Keratinocyte (primary cell): Measurements from ENCODE around the gene RBL1. TPM values are rescaled to one million over a fixed set of nuclear protein-coding genes. Genes with fewer than 3 reads are reported as not detected.

ENCODE experiments used
- DNase-seq: peaks from one replicate; pipeline ENCODE4 v3.0.0-alpha.2; 2011; ENCODE audit warnings: low read depth, missing footprints, low spot score
- FAIRE-seq: peaks from 2 replicates; lab custom pipeline; 2011; peaks lifted over from hg19 to GRCh38; lab: Jason Lieb, UNC
- H2AFZ ChIP-seq: 2 replicates; pipeline ENCODE4 v1.6.0; 2012; ENCODE audit warnings: low read length, control low read depth, inconsistent platforms; ENCODE audit not compliant: control insufficient read depth
- H3K27ac ChIP-seq: 2 replicates; pipeline ENCODE4 v1.5.1; 2011; ENCODE audit warnings: low read length; ENCODE audit not compliant: control insufficient read depth, insufficient read depth
- H3K27me3 ChIP-seq: 3 replicates; pipeline ENCODE4 v1.6.0; 2011; ENCODE audit warnings: low read length; ENCODE audit not compliant: control insufficient read depth, insufficient read depth; ENCODE audit errors: extremely low read depth
- H3K36me3 ChIP-seq, 2 experiments: 2 replicates in 1 of 2; 3 replicates in 1 of 2; pipeline ENCODE4 v1.5.1; 2011; ENCODE audit warnings: low read length in 2 of 2, mild to moderate bottlenecking in 1 of 2; ENCODE audit not compliant: control insufficient read depth in 2 of 2, insufficient read depth in 2 of 2; ENCODE audit errors: extremely low read depth in 1 of 2
- H3K4me1 ChIP-seq: 3 replicates; pipeline ENCODE4 v1.5.1; 2011; ENCODE audit warnings: low read length; ENCODE audit not compliant: control insufficient read depth, insufficient read depth; ENCODE audit errors: extremely low read depth
- H3K4me2 ChIP-seq: 3 replicates; pipeline ENCODE4 v1.6.0; 2011; ENCODE audit warnings: low read depth, low read length; ENCODE audit not compliant: control insufficient read depth, insufficient read depth; ENCODE audit errors: extremely low read depth
- H3K4me3 ChIP-seq, 3 experiments: fragments of 200-600 bp in 1 of 3; sonication (generic) in 1 of 3; 2 replicates in 2 of 3; 3 replicates in 1 of 3; pipeline ENCODE4 v1.5.1; 2011 to 2016; ENCODE audit warnings: low read length in 3 of 3, mild to moderate bottlenecking in 3 of 3, control low read depth in 2 of 3, inconsistent platforms in 1 of 3, low read depth in 1 of 3, mixed read lengths in 1 of 3, mixed run types in 1 of 3, moderate library complexity in 1 of 3; ENCODE audit not compliant: control insufficient read depth in 2 of 3, insufficient read depth in 2 of 3; ENCODE audit errors: extremely low read depth in 1 of 3
- H3K79me2 ChIP-seq: 2 replicates; pipeline ENCODE4 v1.6.0; 2012; ENCODE audit warnings: low read length; ENCODE audit not compliant: control insufficient read depth, insufficient read depth
- H3K9ac ChIP-seq: 3 replicates; pipeline ENCODE4 v1.6.0; 2011; ENCODE audit warnings: low read length; ENCODE audit not compliant: control insufficient read depth, insufficient read depth; ENCODE audit errors: extremely low read depth
- H3K9me1 ChIP-seq: 3 replicates; pipeline ENCODE4 v1.6.0; 2011; ENCODE audit warnings: low read length; ENCODE audit not compliant: control insufficient read depth, insufficient read depth; ENCODE audit errors: extremely low read depth
- H3K9me3 ChIP-seq: 2 replicates; pipeline ENCODE4 v1.5.1; 2012; ENCODE audit warnings: low read depth, low read length; ENCODE audit not compliant: control insufficient read depth
- H4K20me1 ChIP-seq: 3 replicates; pipeline ENCODE4 v1.6.0; 2011; ENCODE audit warnings: low read length; ENCODE audit not compliant: control insufficient read depth, insufficient read depth; ENCODE audit errors: extremely low read depth
- EZH2 ChIP-seq: IDR thresholded peaks from one replicate; pipeline ENCODE4 v1.6.1; 2012; ENCODE audit warnings: inconsistent platforms, mild to moderate bottlenecking, low read length, moderate library complexity
- dilution Hi-C: fragments of 300-500 bp; cut with MboI; formaldehyde crosslinking; loops from one replicate; pipeline ENCODE4 v1.7.0; 2020; ENCODE audit warnings: low sequenced_read_pairs; ENCODE audit not compliant: extremely low pct_ligation_motif_present
- polyA plus RNA-seq, 5 experiments: library from polyadenylated mRNA; depleted of rRNA in 3 of 5; stranded (reverse) in 3 of 5; stranded (forward) in 1 of 5; unstranded in 1 of 5; fragments of >200 nt; gene quantifications; 1 replicate in 1 of 5; 2 replicates in 3 of 5; 3 replicates in 1 of 5; pipeline versions ENCODE4 v1.2.1 to v1.2.3, GENCODE V29; 2011 to 2012; ENCODE audit warnings: missing spikeins in 2 of 5, low read depth in 1 of 5, low replicate concordance in 1 of 5
- TF ChIP-seq, protein P1 (sequence below), 3 experiments: IDR thresholded peaks in 1 of 3; conservative IDR thresholded peaks in 1 of 3; optimal IDR thresholded peaks in 1 of 3; 2 replicates in 2 of 3; 3 replicates in 1 of 3; pipeline versions ENCODE3 to v1.5.1; 2011; ENCODE audit warnings: low read length in 3 of 3, mild to moderate bottlenecking in 3 of 3, moderate library complexity in 2 of 3, control low read depth in 1 of 3, inconsistent platforms in 1 of 3; ENCODE audit not compliant: insufficient read depth in 2 of 3; ENCODE audit errors: extremely low read depth in 1 of 3

The RBL1 gene
- polyA plus RNA-seq, 1 donor (not counting 4 experiments of a cell fraction or from before 2014, with no cell fraction given) = 4.5 TPM

DNA sequence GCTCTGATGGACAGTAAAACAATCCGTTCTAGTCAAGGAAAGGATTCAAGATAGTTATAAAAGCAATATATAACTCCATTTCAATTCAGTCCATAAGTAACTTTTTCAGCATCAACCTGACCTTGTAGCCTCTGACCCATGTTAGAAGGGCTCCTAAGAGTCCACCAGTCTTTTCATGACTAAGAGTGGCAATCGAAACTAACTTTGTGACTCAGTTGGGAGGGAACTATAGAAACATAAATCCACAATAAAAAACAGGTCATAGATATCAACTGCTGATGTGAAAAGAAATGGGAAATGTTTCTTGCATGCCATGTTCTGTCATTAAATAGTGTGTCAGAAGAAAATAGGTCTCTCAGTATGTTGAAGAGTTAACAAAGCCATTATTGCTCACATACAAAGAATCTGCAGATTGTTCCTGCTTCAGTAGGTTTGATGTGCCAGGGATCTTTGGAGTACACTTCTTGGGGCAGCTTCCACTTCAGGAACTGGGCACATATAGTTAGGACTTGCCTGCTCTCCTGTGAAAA is 16.2 kb upstream of the RBL1 start:
- Histone ChIP-seq H3K27ac (no peak overlapping the region), H3K27me3 (no peaks in the 10 kb centered on the region), H3K4me3 (no peak overlapping the region), H3K79me2 (no peaks in the 10 kb centered on the region), H3K9me1 (no peaks in the 10 kb centered on the region), H3K4me2 (no peak overlapping the region), H3K9ac (no peak overlapping the region), H4K20me1 (no peaks in the 10 kb centered on the region), H3K36me3 (no peaks in the 10 kb centered on the region), H3K9me3 (no peaks in the 10 kb centered on the region), H3K4me1 (no peaks in the 10 kb centered on the region), H2AFZ (no peak overlapping the region)
- no peak for FAIRE-seq
- TF ChIP-seq, protein P1, sequence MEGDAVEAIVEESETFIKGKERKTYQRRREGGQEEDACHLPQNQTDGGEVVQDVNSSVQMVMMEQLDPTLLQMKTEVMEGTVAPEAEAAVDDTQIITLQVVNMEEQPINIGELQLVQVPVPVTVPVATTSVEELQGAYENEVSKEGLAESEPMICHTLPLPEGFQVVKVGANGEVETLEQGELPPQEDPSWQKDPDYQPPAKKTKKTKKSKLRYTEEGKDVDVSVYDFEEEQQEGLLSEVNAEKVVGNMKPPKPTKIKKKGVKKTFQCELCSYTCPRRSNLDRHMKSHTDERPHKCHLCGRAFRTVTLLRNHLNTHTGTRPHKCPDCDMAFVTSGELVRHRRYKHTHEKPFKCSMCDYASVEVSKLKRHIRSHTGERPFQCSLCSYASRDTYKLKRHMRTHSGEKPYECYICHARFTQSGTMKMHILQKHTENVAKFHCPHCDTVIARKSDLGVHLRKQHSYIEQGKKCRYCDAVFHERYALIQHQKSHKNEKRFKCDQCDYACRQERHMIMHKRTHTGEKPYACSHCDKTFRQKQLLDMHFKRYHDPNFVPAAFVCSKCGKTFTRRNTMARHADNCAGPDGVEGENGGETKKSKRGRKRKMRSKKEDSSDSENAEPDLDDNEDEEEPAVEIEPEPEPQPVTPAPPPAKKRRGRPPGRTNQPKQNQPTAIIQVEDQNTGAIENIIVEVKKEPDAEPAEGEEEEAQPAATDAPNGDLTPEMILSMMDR (optimal IDR thresholded peaks at IDR 0.05 in 1 of 3, IDR thresholded peaks at IDR 0.05 in 1 of 3, conservative IDR thresholded peaks at IDR 0.05 in 1 of 3; ENCODE audit: extremely low read depth in 1 of 3, insufficient read depth in 2 of 3, low read length in 3 of 3) = no peak
- no peak for TF ChIP-seq EZH2
- dilution Hi-C loops = no loop called here
- no peak for DNase-seq

- no peak overlapping the region for H2AFZ ChIP-seq
- dilution Hi-C loops = no loop called here
- TF ChIP-seq, protein P1 (optimal IDR thresholded peaks at IDR 0.05 in 1 of 3, IDR thresholded peaks at IDR 0.05 in 1 of 3, conservative IDR thresholded peaks at IDR 0.05 in 1 of 3; ENCODE audit: extremely low read depth in 1 of 3, insufficient read depth in 2 of 3, low read length in 3 of 3) = no peak
- TF ChIP-seq EZH2 = no peak
- H3K4me2 ChIP-seq = no peak overlapping the region
- no peaks in the 10 kb centered on the region for H3K9me3 ChIP-seq
- H3K79me2 ChIP-seq = no peaks in the 10 kb centered on the region
- no peaks in the 10 kb centered on the region for H3K36me3 ChIP-seq
- H3K27ac ChIP-seq = no peak overlapping the region
- FAIRE-seq = no peak
- no peaks in the 10 kb centered on the region for H3K4me1 ChIP-seq
- DNase-seq = no peak
- H3K9ac ChIP-seq = no peak overlapping the region
- H3K9me1 ChIP-seq = no peaks in the 10 kb centered on the region
- no peak overlapping the region for H3K4me3 ChIP-seq
- no peaks in the 10 kb centered on the region for H4K20me1 ChIP-seq
- no peaks in the 10 kb centered on the region for H3K27me3 ChIP-seq
Measured at GRCh38 chr20:37108676-37109075, 12.9 kb upstream of the RBL1 start.
